ENCODE results near the gene CLEC1A.

CLEC1A gene

DNA sequence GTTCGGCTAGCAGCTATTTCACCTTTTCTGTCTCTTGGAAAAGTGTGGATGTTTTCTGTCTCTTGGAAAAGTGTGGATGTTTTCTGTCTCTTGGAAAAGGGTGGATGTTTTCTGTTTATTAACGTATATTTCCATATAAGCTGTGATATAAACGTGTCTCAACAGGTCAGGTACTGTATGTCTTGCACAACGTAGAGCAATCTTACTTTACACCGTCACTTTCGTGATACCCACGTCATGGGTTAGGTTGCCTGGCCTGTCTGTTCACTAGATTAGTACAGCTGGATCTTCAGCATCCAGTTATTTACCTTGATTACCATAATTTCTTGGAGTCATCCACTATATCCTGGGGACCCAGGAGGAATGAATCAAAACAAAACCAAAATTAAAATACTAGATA, 17.1 kb upstream of the CLEC1A start:
- no peak for TF ChIP-seq POLR2A (IDR thresholded peaks at IDR 0.05; ENCODE audit: low read depth, low read length)
- no peak for DNase-seq (ENCODE audit: insufficient read length, low spot score)
- no peak for FAIRE-seq

DNA sequence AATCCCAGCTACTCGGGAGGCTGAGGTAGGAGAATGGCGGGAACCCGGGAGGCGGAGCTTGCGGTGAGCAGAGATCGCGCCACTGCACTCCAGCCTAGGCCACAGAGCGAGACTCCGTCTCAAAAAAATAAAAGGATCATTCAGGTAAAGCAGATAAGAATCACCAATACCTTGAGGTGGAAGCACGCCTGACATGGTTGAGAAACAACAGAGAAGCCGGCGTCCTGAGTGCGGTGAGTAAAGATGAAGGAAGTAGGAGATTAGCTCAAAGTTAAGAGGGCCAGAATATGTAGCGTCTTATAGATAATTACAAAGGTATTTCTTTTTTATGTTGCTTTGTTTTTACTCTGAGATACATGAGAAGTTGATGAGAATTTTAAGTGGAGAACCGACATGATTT, 16.5 kb upstream of the CLEC1A start:
- TF ChIP-seq POLR2A (IDR thresholded peaks at IDR 0.05; ENCODE audit: low read depth, low read length): no peak
- DNase-seq (ENCODE audit: insufficient read length, low spot score) (no peak), FAIRE-seq (no peak)

DNA sequence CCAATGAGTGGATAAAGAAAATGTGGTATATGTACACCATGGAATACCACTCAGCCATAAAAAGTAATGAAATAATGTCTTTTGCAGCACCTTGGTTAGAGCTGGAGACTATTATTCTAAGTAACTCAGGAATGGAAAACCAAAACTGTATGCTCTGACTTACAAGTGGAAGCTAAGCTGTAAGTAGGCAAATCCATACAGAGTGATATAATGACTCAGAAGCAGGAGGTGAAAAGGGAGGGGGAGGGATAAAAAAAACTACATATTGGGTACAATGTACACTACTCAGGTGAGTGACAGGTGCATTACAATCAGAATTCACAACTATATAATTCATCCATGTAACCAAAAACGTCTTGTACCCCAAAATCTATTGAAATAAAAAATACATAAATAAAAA, 15.1 kb upstream of the CLEC1A start:
- TF ChIP-seq POLR2A (IDR thresholded peaks at IDR 0.05; ENCODE audit: low read depth, low read length): no peak
- FAIRE-seq: no peak
- DNase-seq (ENCODE audit: insufficient read length, low spot score): no peak

DNA sequence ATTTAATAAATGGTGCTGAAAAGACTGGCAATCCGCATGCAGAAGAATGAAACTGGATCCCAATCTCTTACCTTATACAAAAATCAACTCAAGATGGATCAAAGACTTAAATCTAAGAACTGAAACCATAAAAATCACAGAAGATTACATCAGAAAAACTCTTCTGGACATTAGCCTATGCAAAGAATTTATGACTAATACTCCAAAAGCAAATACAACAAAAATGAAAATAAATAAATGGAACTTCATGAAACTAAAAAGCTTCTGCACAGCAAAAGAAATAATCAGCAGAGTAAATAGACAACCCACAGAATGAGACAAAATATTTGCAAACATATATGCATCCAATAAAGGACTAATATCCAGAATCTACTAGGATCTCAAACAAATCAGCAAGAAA, 14.3 kb upstream of the CLEC1A start:
- TF ChIP-seq POLR2A (IDR thresholded peaks at IDR 0.05; ENCODE audit: low read depth, low read length): no peak
- no peak for FAIRE-seq
- DNase-seq (ENCODE audit: insufficient read length, low spot score): no peak

DNA sequence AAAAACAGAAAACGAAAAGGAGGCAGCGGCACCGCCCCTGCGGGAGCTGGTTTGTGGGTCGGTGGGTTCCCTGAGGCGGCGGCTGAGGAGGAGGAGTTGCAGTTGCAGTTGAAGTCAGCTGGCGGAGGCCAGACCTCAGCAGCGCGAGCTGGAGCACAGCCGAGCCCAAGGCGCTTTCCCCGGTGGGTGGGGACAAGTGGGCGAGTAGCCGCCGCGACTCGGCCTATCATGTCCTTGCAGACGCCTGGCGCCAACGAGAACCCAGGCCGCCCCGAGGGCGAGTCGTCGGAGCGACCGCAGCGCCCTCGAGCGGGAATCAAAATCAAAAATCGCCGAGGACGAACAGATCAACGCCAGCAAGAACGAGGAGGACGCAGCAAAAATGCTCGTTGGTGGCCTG, 12.7 kb upstream of the CLEC1A start:
- no peak for TF ChIP-seq POLR2A (IDR thresholded peaks at IDR 0.05; ENCODE audit: low read depth, low read length)
- DNase-seq (ENCODE audit: insufficient read length, low spot score) (no peak), FAIRE-seq (no peak)

DNA sequence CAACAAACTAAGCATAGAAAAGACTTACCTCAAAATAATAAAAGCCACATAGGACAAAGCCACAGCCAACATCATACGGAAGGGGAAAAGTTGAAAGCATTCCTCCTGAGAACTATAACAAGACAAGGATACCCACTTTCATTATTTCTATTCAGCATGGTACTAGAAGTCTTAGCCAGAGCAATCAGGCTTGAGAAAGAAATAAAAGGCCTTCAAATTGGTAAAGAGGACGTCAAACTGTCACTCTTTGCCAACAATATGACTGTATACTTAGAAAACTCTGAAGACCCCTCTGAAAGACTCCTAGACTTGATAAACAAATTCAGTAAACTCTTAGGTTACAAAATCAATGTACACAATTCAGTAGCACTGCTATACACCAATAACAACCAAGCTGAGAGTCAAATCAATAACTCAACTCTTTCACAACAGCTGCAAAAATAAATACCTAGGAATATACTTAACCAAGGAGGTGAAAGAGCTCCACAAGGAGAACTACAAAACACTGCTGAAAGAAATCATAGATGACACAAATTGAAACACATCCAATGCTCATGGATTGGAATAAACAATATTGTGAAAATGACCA, 11.6 kb upstream of the CLEC1A start:
- no peak for DNase-seq (ENCODE audit: insufficient read length, low spot score)
- TF ChIP-seq POLR2A (IDR thresholded peaks at IDR 0.05; ENCODE audit: low read depth, low read length): no peak
- FAIRE-seq: no peak

DNA sequence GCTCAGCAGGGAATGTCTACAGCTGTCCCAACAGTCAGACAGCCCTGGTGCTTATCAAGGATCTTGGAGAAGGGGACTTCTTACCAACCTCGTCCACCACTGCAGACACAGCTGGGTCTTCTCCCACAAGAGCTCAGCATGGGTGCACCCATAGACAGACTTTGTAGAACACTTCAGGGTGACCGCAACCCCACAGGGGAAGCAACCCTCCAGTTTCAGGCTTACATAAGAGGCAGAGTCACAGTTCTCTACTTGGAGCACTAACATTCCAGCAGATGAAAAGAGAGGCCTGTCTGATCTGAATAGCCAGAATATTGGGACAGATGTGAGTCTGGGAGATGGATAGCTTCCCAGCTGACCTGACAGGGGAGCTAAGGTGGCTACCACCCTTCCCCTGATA, 3.5 kb upstream of the CLEC1A start:
- TF ChIP-seq POLR2A (IDR thresholded peaks at IDR 0.05; ENCODE audit: low read depth, low read length): no peak
- DNase-seq (ENCODE audit: insufficient read length, low spot score): no peak
- FAIRE-seq: no peak

DNA sequence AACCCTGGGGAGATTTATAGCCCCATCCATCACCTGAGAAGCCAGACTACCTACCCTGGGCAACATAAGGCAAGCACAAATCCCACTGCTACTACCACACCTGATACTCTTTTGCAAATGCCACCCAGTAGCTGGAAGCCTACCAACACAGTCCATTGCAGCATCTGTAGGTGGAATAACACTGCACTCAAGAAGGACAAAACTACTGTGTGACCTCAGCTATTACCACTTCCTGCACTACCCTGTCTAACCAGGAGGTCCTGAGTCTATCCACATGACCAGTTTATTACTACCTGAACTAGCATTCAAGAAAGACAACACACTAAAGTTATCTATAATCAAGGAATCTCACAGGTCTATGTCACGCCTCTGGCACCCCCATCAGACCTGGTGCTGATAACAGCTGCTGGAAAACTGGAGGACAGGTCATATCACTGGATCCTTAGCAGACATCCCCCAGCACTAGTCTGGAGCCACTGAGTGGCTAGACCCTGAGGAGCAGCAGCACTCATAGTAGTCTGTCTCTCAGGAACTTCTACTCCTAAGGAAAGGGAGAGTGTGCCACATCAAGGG, 2.9 kb upstream of the CLEC1A start:
- TF ChIP-seq POLR2A (IDR thresholded peaks at IDR 0.05; ENCODE audit: low read depth, low read length): no peak
- DNase-seq (ENCODE audit: insufficient read length, low spot score) (no peak), FAIRE-seq (no peak)

DNA sequence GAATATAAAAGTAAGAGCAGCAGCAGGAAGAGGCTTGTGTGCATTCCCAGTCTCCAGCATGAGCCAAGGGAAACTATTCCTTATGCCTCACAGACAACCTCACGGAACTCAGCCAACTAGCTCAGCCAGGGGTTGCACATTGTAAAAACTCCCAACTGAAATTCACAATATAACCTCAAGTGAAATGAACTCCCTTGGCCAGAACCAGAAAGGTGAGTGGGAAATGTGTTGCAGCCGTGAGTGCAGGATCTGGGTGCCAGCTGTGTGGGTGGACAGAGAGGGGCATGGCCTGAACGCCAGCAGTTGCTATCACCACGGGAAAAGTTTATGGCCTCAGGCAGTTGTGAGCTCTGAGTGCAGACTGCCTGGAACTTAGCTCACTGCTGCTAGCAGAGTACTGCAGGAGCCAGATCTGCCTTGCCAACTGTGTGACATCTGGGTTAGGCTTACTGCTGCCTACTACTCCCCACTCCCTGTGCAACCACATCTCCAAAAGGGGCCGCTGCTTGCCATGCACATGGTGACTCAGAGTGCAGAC, 2.3 kb upstream of the CLEC1A start:
- FAIRE-seq (peak; percentile 93), DNase-seq (ENCODE audit: insufficient read length, low spot score) (peak; percentile 35)
- no peak for TF ChIP-seq POLR2A (IDR thresholded peaks at IDR 0.05; ENCODE audit: low read depth, low read length)

DNA sequence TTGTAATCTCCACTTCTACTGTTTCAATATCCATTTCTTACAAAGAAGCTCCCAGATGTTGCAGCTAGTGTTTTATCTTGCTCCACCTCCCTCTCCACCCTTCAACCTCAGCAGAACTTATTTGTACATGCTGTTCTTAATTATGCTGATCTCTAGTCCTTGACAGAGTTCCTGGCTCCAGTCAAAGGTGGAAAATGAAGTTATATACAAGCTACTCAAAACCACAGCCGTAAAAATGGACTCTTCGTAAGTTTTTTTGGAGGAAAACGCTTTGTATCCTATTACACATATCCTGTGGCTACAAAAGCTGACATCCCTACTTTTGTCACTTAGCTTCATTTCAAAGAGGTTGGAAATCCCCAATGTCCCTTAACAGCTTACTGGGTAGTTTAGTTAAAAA, 1.3 kb downstream of the CLEC1A start:
- TF ChIP-seq POLR2A (IDR thresholded peaks at IDR 0.05; ENCODE audit: low read depth, low read length): no peak
- FAIRE-seq (no peak), DNase-seq (ENCODE audit: insufficient read length, low spot score) (no peak)

DNA sequence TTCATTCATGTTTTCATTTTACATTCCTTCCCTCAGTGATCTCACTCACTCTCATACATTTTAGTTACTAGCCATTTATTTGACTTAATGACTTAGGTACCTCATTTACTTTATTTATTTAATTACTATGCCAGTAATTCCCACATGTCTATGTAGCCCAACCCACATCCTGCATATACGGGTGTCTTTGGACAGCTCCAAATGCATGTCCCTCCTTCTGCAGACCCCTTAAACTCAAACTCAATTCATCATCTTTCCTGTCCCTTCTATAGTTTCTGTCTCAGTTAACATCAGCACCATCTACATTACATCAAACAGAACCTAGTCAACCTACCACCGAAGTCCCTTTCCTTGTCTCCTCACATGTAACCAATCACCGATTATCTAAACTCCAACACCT, 2.8 kb downstream of the CLEC1A start:
- DNase-seq (ENCODE audit: insufficient read length, low spot score) (no peak), FAIRE-seq (no peak)
- no peak for TF ChIP-seq POLR2A (IDR thresholded peaks at IDR 0.05; ENCODE audit: low read depth, low read length)

DNA sequence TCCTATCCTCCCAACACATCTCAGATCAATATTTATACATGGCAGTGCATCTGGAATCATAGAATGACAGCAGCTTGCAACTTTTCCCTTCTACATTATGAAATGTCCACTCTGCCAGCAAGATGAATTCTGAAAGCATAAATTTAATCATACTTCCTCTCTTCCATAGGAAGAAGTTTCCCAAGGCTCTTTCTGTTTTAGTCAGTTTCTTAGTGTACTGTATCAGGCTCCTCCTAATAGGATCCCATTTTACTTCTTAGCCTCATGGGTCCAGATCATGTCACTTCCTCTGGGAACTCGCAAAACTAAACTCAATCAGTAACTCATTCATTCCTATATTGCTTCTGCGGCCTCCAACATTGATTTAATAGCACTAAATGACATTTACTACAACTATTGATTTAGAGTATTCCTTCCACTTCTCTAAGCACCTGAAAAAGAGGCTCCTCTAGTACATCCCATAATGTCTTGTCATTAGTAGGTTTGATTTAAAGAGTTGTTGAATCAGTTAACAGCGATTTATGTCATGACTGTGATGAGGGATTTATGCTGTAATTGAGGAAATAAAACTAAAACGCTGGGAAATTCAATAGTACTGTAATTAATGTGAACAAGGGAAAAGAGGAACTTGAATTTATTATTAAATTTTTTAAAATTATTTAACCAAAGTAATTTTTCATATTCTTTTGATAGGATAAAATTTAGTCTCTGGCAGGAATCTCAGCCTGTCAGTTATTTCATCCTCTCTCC, 4.0 kb downstream of the CLEC1A start:
- TF ChIP-seq POLR2A (IDR thresholded peaks at IDR 0.05; ENCODE audit: low read depth, low read length): no peak
- no peak for FAIRE-seq
- no peak for DNase-seq (ENCODE audit: insufficient read length, low spot score)

DNA sequence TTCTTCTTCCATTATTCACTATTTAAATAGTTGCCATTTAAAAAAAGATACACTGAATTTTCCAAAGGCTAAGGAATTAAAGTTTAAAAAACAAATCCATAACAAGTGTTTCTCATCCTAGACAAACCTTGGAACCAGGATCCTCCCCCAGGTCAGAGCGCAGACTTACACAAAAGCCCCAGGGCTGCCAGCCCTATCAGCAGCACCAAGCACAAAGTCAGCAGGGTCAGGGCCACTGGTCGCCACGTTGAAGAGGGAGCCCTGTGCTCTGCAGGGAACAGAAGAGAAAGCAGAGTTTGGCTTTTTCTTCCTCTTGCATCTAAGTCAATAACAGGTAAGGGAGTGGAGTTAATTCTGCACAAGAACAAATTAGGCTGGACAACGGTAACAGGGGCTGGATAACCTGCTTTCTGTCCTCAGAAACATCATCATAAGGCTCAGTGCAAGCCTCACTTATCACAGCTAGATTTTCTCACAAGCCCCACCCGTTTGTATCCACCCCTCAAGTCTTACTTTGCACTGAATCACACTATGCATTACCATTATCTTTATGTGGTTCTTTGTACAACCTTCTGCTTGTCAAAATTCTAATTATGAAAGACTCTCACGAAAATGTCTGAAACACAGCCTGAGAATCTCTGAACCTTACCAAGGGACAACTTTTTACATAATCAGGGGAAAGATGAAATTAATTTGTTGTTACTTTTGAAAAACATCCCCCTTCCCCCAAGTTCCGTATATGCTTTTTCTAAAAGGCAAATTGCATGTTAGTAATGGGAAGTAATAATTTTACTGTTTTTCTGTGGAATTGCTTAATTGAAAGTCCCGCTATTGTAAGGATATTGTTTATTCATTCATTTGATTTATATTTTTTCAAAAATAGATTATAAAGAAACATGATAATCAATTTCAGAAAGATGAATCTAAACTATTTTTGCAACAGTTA, 9.6 kb downstream of the CLEC1A start:
- DNase-seq (ENCODE audit: insufficient read length, low spot score): no peak
- FAIRE-seq: no peak
- TF ChIP-seq POLR2A (IDR thresholded peaks at IDR 0.05; ENCODE audit: low read depth, low read length): no peak

DNA sequence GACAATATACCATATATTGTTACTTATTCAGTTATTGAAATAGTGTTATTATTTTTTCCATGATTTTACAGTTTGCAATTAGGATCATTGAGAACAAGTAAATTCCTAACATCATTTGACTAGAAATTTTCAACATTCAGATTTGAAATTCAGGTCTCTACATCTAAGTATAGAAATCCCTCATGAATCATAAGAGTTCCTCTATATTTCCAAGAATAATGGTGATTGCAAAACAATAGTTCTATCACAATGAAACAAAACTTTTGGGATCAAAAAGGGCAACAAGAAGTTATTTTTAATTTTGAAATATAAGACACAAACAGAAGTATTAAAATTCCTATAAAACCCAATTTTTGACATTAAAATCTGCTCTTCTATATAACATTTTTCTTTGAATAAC, 10.8 kb downstream of the CLEC1A start:
- TF ChIP-seq POLR2A (IDR thresholded peaks at IDR 0.05; ENCODE audit: low read depth, low read length): no peak
- DNase-seq (ENCODE audit: insufficient read length, low spot score) (no peak), FAIRE-seq (no peak)

All from H54 (cell line).